ENCODE results near the gene SLC17A4. TPM values are rescaled to one million over a fixed set of nuclear protein-coding genes. Genes with fewer than 3 reads are reported as not detected.

Gene SLC17A4
- polyA plus RNA-seq, 2 of the 4 experiments (the other 2 are of a cell fraction): 0.04 to 0.05 TPM

- Histone ChIP-seq H3K4me2 (no peak overlapping the region), H3K4me3 (no peak overlapping the region), H3K27ac (no peak overlapping the region), H3K4me1 (0 out of 3 replicates have a peak, but pooled peaks cover 5% of the 10 kb centered on the region), H3K9me3 (no peaks in the 10 kb centered on the region)
- ATAC-seq (no peak), FAIRE-seq (no peak), DNase-seq (ENCODE audit: low read depth in 1 of 2, low spot score in 1 of 2) (no peak)
- CTCF ChIA-PET: no interaction called here
- POLR2A ChIA-PET: no interaction called here
- no peak for TF ChIP-seq REST (IDR thresholded peaks at IDR 0.05)
- no peak for TF ChIP-seq FOXS1 (CRISPR knock-in tag; IDR thresholded peaks at IDR 0.05)
- no peak for TF ChIP-seq FOSB (CRISPR knock-in tag; IDR thresholded peaks at IDR 0.05)
- no peak for TF ChIP-seq RCOR1 (IDR thresholded peaks at IDR 0.05; ENCODE audit: low read depth, low read length)
- TF ChIP-seq, protein P1, sequence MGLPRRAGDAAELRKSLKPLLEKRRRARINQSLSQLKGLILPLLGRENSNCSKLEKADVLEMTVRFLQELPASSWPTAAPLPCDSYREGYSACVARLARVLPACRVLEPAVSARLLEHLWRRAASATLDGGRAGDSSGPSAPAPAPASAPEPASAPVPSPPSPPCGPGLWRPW (IDR thresholded peaks at IDR 0.05): no peak
- WGBS (ENCODE audit: missing lambda C conversion rate): 29% methylated on average over 1 of the region's 1 CpG
Measured at GRCh38 chr6:25768566-25768965, 14.0 kb downstream of the SLC17A4 start.

DNA sequence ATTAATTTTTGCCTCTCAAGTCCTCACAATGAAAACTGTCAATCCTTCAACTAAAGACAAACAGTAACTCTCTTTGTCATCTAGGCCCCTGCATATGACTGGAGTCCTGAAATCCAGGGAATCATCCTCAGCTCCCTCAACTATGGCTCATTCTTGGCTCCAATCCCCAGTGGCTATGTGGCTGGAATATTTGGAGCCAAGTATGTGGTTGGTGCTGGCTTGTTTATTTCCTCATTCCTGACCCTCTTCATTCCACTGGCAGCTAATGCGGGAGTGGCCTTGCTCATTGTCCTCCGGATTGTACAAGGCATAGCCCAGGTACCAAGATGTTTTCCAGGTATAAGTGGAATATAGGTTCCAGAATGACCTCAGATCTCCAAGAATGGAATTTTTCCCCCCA is 15.4 kb downstream of the SLC17A4 start:
- Histone ChIP-seq H3K27ac (no peak overlapping the region), H3K4me2 (no peak overlapping the region), H3K9me3 (no peaks in the 10 kb centered on the region), H3K4me3 (no peak overlapping the region), H3K4me1 (0 out of 3 replicates have a peak, but pooled peaks cover 5% of the 10 kb centered on the region)
- WGBS (ENCODE audit: missing lambda C conversion rate): 40% methylated on average over 2 of the region's 2 CpGs
- ATAC-seq (peak in 1 of 2 experiments; percentile 47; a peak in 2 of 6 replicates), DNase-seq (ENCODE audit: low read depth in 1 of 2, low spot score in 1 of 2) (peak in 1 of 2 experiments; percentile 24), FAIRE-seq (no peak)
- ChIA-PET POLR2A (no interaction called here), CTCF (no interaction called here)
- no peak for TF ChIP-seq REST (IDR thresholded peaks at IDR 0.05)
- TF ChIP-seq CBX8 (IDR thresholded peaks at IDR 0.05): no peak
- no peak for TF ChIP-seq ZFP36 (IDR thresholded peaks at IDR 0.05; ENCODE audit: borderline replicate concordance, partially characterized antibody)
- TF ChIP-seq RNF2 (IDR thresholded peaks at IDR 0.05; ENCODE audit: borderline replicate concordance, low read depth): no peak

DNA sequence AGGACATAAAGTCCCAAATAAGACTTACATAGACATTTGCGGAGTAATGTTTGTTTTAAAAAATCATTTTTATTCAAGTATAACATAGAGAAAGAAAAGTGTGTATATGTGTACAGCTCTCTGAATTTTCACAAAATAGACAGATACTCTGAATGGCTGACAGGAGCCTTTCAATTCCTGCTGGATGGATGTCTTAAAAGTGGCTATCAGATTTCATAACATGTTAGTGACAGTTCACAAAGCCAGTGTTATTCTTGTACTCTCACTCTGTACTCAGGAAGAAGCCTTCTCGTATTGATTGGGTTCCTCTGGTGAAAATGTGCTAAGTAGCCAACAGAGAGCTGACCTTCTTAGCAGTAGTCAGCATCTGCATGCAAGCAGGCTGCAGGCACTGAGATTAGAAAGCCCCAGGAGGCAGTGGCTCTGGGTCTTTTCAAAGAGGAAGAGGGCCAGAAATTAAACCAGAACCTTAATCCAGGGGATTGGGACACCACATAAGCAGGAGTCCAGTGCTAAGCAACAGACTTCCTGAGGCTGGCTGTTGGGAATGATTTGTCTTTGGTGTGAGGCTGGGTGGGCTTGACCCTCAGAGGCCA is 19.7 kb downstream of the SLC17A4 start:
- FAIRE-seq (no peak), DNase-seq (ENCODE audit: low read depth in 1 of 2, low spot score in 1 of 2) (no peak), ATAC-seq (no peak)
- WGBS (ENCODE audit: missing lambda C conversion rate): 39% methylated on average over 2 of the region's 2 CpGs
- ChIA-PET POLR2A (no interaction called here), CTCF (no interaction called here)
- H3K4me1 ChIP-seq: 0 out of 3 replicates have a peak, but pooled peaks cover 5% of the 10 kb centered on the region
- no peak overlapping the region for H3K4me2 ChIP-seq
- TF ChIP-seq KDM1A (IDR thresholded peaks at IDR 0.05; ENCODE audit: low read depth): no peak
- H3K4me3 ChIP-seq: no peak overlapping the region
- no peak overlapping the region for H3K27ac ChIP-seq
- H3K9me3 ChIP-seq: no peaks in the 10 kb centered on the region

DNA sequence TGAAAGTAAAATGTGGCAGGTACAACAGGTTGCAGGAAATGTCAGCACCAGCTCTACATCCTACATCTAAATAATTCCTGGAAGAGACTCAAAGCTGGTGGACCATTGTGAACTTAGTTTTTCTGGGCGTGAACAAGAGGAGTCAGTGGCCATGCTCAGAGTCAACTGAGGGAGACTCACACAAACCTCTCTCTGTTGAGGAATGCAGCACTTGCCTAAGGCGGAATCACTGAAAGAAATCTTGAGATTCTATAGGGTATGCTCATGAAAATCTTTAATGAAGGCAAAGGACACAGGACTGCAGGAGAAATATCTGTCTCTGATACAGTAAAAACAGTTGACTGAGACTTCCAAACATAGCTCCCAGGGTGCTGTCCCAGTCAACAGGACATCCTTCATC is 22.5 kb downstream of the SLC17A4 start:
- 75% methylated on average over 2 of the region's 2 CpGs for WGBS (ENCODE audit: missing lambda C conversion rate)
- DNase-seq (ENCODE audit: low read depth in 1 of 2, low spot score in 1 of 2): no peak
- TF ChIP-seq RNF2 (IDR thresholded peaks at IDR 0.05; ENCODE audit: borderline replicate concordance, low read depth): no peak
- no peak for TF ChIP-seq CBX2 (IDR thresholded peaks at IDR 0.05; ENCODE audit: borderline replicate concordance, low read depth)
- TF ChIP-seq, protein P1 (IDR thresholded peaks at IDR 0.05): no peak
- TF ChIP-seq, protein P2, sequence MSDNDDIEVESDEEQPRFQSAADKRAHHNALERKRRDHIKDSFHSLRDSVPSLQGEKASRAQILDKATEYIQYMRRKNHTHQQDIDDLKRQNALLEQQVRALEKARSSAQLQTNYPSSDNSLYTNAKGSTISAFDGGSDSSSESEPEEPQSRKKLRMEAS (IDR thresholded peaks at IDR 0.05): no peak
- no peak for TF ChIP-seq PHF8 (IDR thresholded peaks at IDR 0.05; ENCODE audit: borderline replicate concordance, low read depth)
- no peak for TF ChIP-seq POLR2A (IDR thresholded peaks at IDR 0.05; ENCODE audit: low read length)
- no peak for TF ChIP-seq ZC3H11A (IDR thresholded peaks at IDR 0.05)
- no peak for TF ChIP-seq MAZ (IDR thresholded peaks at IDR 0.05; ENCODE audit: borderline replicate concordance, low read depth, low read length)
- TF ChIP-seq, protein P3, sequence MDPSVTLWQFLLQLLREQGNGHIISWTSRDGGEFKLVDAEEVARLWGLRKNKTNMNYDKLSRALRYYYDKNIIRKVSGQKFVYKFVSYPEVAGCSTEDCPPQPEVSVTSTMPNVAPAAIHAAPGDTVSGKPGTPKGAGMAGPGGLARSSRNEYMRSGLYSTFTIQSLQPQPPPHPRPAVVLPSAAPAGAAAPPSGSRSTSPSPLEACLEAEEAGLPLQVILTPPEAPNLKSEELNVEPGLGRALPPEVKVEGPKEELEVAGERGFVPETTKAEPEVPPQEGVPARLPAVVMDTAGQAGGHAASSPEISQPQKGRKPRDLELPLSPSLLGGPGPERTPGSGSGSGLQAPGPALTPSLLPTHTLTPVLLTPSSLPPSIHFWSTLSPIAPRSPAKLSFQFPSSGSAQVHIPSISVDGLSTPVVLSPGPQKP (IDR thresholded peaks at IDR 0.05; ENCODE audit: low read depth, low read length): no peak
- no peak for TF ChIP-seq PBX3 (IDR thresholded peaks at IDR 0.05)

More for the DNA sequence above, 22.5 kb downstream of the SLC17A4 start:
- Histone ChIP-seq H3K4me2 (no peak overlapping the region), H3K27ac (no peak overlapping the region), H3K4me3 (no peak overlapping the region), H3K4me1 (no peaks in the 10 kb centered on the region), H3K9me3 (no peaks in the 10 kb centered on the region)
- no peak for ATAC-seq
- CTCF ChIA-PET: no interaction called here
- no peak for FAIRE-seq
- POLR2A ChIA-PET: no interaction called here

All from A549 (cell line).